ENCODE data around the gene CACNA1C.
"Not testable (repeated sequence)": the region's sequence is repeated elsewhere in the genome, so short reads cannot be mapped to it uniquely, and the experiment has no call there.

CACNA1C gene

DNA sequence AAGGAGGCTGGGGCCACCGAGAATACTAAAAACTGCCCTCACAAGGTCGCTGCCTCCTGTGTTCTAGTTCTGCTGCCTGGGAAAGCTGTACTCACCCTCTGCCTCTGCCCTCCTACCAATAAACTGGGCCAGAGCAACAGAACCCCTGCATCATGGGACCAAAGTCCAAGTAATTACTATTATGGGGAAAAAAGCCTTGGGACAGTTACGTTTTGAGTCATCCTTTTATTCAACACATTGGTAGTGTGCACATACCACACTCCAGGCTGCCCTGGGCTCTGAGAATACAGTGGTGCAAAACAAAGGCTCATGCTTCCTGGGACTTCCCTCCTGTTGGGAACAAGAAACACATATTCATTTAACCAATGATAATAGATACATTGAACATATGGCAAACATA is 49.0 kb downstream of the CACNA1C start:
- Histone ChIP-seq H4K20me1 (ENCODE audit: control insufficient read depth, insufficient read depth, low read depth, low read length) (no peaks in the 10 kb centered on the region), H3K27ac (ENCODE audit: low read depth, low read length) (no peak overlapping the region), H3K9me3 (ENCODE audit: control insufficient read depth, insufficient read depth, low read length) (no peaks in the 10 kb centered on the region), H3K27me3 (ENCODE audit: control insufficient read depth, low read length) (peaks cover 3% of the 10 kb centered on the region; the same call in 1 of the 2 replicates), H3K4me1 (ENCODE audit: control insufficient read depth, low read length) (no peaks in the 10 kb centered on the region), H3K79me2 (ENCODE audit: control insufficient read depth, low read length) (no peaks in the 10 kb centered on the region), H3K9me2 (replicated peaks; ENCODE audit: control insufficient read depth, low read length) (no peaks in the 10 kb centered on the region), H3K36me3 (ENCODE audit: control insufficient read depth, low read length) (no peaks in the 10 kb centered on the region), H3K4me2 (ENCODE audit: low read length) (no peak overlapping the region), H3K4me3 (ENCODE audit: low read length) (no peak overlapping the region), H3F3A (ENCODE audit: control insufficient read depth, insufficient read depth) (no peaks in the 10 kb centered on the region)
- TF ChIP-seq EZH2phosphoT487 (IDR thresholded peaks at IDR 0.05; ENCODE audit: borderline replicate concordance, low read length) = no peak
- TF ChIP-seq, protein P1, sequence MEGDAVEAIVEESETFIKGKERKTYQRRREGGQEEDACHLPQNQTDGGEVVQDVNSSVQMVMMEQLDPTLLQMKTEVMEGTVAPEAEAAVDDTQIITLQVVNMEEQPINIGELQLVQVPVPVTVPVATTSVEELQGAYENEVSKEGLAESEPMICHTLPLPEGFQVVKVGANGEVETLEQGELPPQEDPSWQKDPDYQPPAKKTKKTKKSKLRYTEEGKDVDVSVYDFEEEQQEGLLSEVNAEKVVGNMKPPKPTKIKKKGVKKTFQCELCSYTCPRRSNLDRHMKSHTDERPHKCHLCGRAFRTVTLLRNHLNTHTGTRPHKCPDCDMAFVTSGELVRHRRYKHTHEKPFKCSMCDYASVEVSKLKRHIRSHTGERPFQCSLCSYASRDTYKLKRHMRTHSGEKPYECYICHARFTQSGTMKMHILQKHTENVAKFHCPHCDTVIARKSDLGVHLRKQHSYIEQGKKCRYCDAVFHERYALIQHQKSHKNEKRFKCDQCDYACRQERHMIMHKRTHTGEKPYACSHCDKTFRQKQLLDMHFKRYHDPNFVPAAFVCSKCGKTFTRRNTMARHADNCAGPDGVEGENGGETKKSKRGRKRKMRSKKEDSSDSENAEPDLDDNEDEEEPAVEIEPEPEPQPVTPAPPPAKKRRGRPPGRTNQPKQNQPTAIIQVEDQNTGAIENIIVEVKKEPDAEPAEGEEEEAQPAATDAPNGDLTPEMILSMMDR (IDR thresholded peaks at IDR 0.05; ENCODE audit: low read depth, low read length, poor library complexity, severe bottlenecking) = no peak

DNA sequence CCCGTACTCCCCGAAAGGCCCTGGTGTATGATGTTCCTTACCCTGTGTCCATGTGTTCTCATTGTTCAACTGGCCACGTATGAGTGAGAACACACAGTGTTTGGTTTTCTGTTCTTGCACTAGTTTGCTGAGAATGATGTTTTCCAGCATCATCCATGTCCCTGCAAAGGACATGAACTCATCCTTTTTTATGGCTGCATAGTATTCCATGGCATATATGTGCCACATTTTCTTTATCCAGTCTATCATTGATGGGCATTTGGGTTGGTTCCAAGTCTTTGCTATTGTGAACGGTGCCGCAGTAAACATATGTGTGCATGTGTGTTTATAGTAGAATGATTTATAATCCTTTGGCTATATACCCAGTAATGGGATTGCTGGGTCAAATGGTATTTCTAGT is 49.9 kb downstream of the CACNA1C start:
- not testable (repeated sequence) for H3K27me3 ChIP-seq (ENCODE audit: control insufficient read depth, low read length)

GRCh38 chr12:2105387-2105786 is 52.6 kb downstream of the CACNA1C start:
- H3K27me3 ChIP-seq (ENCODE audit: control insufficient read depth, low read length) = not testable (repeated sequence)

More for the DNA sequence above, 49.9 kb downstream of the CACNA1C start:
- not testable (repeated sequence) for H3K4me3 ChIP-seq (ENCODE audit: low read length); H3K36me3 ChIP-seq (ENCODE audit: control insufficient read depth, low read length); H3K27ac ChIP-seq (ENCODE audit: low read depth, low read length); H4K20me1 ChIP-seq (ENCODE audit: control insufficient read depth, insufficient read depth, low read depth, low read length); H3K4me2 ChIP-seq (ENCODE audit: low read length); H3F3A ChIP-seq (ENCODE audit: control insufficient read depth, insufficient read depth); H3K9me3 ChIP-seq (ENCODE audit: control insufficient read depth, insufficient read depth, low read length); H3K9me2 ChIP-seq (replicated peaks; ENCODE audit: control insufficient read depth, low read length); H3K4me1 ChIP-seq (ENCODE audit: control insufficient read depth, low read length); H3K79me2 ChIP-seq (ENCODE audit: control insufficient read depth, low read length)

GRCh38 chr12:2108166-2108565 is 55.4 kb downstream of the CACNA1C start:
- Histone ChIP-seq H3K79me2 (ENCODE audit: control insufficient read depth, low read length) (no peaks in the 10 kb centered on the region), H3K36me3 (ENCODE audit: control insufficient read depth, low read length) (no peaks in the 10 kb centered on the region)
- no peak for TF ChIP-seq EZH2phosphoT487 (IDR thresholded peaks at IDR 0.05; ENCODE audit: borderline replicate concordance, low read length)
- TF ChIP-seq, protein P1 (IDR thresholded peaks at IDR 0.05; ENCODE audit: low read depth, low read length, poor library complexity, severe bottlenecking) = no peak

More at GRCh38 chr12:2105387-2105786, 52.6 kb downstream of the CACNA1C start:
- not testable (repeated sequence) for H3K4me3 ChIP-seq (ENCODE audit: low read length); H3K27ac ChIP-seq (ENCODE audit: low read depth, low read length); H3K4me1 ChIP-seq (ENCODE audit: control insufficient read depth, low read length); H3K9me3 ChIP-seq (ENCODE audit: control insufficient read depth, insufficient read depth, low read length); H3K79me2 ChIP-seq (ENCODE audit: control insufficient read depth, low read length); H3F3A ChIP-seq (ENCODE audit: control insufficient read depth, insufficient read depth); H3K36me3 ChIP-seq (ENCODE audit: control insufficient read depth, low read length); H4K20me1 ChIP-seq (ENCODE audit: control insufficient read depth, insufficient read depth, low read depth, low read length); H3K9me2 ChIP-seq (replicated peaks; ENCODE audit: control insufficient read depth, low read length); H3K4me2 ChIP-seq (ENCODE audit: low read length)

More at GRCh38 chr12:2108166-2108565, 55.4 kb downstream of the CACNA1C start:
- no peaks in the 10 kb centered on the region for H3K9me2 ChIP-seq (replicated peaks; ENCODE audit: control insufficient read depth, low read length)
- no peaks in the 10 kb centered on the region for H3K4me1 ChIP-seq (ENCODE audit: control insufficient read depth, low read length)
- H3K4me2 ChIP-seq (ENCODE audit: low read length) = no peak overlapping the region
- no peaks in the 10 kb centered on the region for H3F3A ChIP-seq (ENCODE audit: control insufficient read depth, insufficient read depth)
- no peak overlapping the region for H3K4me3 ChIP-seq (ENCODE audit: low read length)
- H4K20me1 ChIP-seq (ENCODE audit: control insufficient read depth, insufficient read depth, low read depth, low read length) = no peaks in the 10 kb centered on the region
- no peak overlapping the region for H3K27ac ChIP-seq (ENCODE audit: low read depth, low read length)
- no peaks in the 10 kb centered on the region for H3K9me3 ChIP-seq (ENCODE audit: control insufficient read depth, insufficient read depth, low read length)
- no peaks in the 10 kb centered on the region for H3K27me3 ChIP-seq (ENCODE audit: control insufficient read depth, low read length)

All from DOHH2 (cell line).